HCT116 (cell line): ENCODE results near the gene RNF212B. TPM values are rescaled to one million over a fixed set of nuclear protein-coding genes. Genes with fewer than 3 reads are reported as not detected.

Experiments
- ATAC-seq: fragments of 200-7000 bp; cut with Tn5 transposase; 2 replicates; pipeline ENCODE4 v1.9.1; 2020; ENCODE audit warnings: mild to moderate bottlenecking, moderate library complexity
- BruUV-seq: library from RNA; stranded (reverse); fragments of 400-500 nt; replicated peaks from 2 replicates; lab custom pipeline; 2021; lab: Mats Ljungman, UMichigan
- CTCF ChIA-PET: fragments of 300-600 bp; sonication (Branson Sonifier 250); formaldehyde crosslinking; loops from one replicate; lab custom pipeline; 2021; ENCODE audit warnings: antibody characterized with exemption; lab: Charles Lee
- POLR2A ChIA-PET: fragments of 300-600, 350-600 bp; sonication (Branson Sonifier 250); formaldehyde crosslinking; loops from one replicate; lab custom pipeline; 2021; ENCODE audit warnings: antibody characterized with exemption; lab: Charles Lee
- RAD21 ChIA-PET, 2 experiments: fragments of 300-600 bp; sonication (Branson Sonifier 250); formaldehyde crosslinking; loops; one replicate each; lab custom pipeline; 2023; ENCODE audit warnings: low total read pairs in 2 of 2; ENCODE audit not compliant: uncharacterized antibody in 2 of 2, unreplicated experiment in 2 of 2, low non-redundant PET in 1 of 2; lab: Charles Lee
- DNase-seq: peaks from one replicate; pipeline ENCODE4 v3.0.0-alpha.2; 2010; ENCODE audit warnings: low read depth, low spot score
- H2AFZ ChIP-seq: fragments of 200-600 bp; shearing (Covaris generic), sonication (generic); 2 replicates; pipeline ENCODE4 v1.6.1; 2017; ENCODE audit warnings: low read depth, mixed run types, mixed read lengths, antibody characterized with exemption, low read length; ENCODE audit not compliant: poor library complexity, severe bottlenecking
- H3K27ac ChIP-seq: 2 replicates; pipeline ENCODE4 v1.5.1; 2012; ENCODE audit warnings: low read depth, low read length
- H3K27me3 ChIP-seq: fragments of 200-600 bp; sonication (generic); 2 replicates; pipeline ENCODE4 v1.6.1; 2016; ENCODE audit warnings: mixed run types, low read length, mixed read lengths; ENCODE audit not compliant: insufficient read depth
- H3K36me3 ChIP-seq, 2 experiments: fragments of 200-500 bp in 1 of 2; fragments of 200-600 bp in 1 of 2; sonication (Bioruptor generic) in 1 of 2; sonication (generic) in 1 of 2; 2 replicates each; pipeline versions ENCODE4 v1.5.1 to v1.6.1; 2014 to 2016; ENCODE audit warnings: low read length in 2 of 2, inconsistent platforms in 1 of 2, mixed read lengths in 1 of 2, mixed run types in 1 of 2; ENCODE audit not compliant: insufficient read depth in 2 of 2, control insufficient read depth in 1 of 2
- H3K4me1 ChIP-seq, 2 experiments: fragments of 200-600 bp in 1 of 2; sonication (generic) in 1 of 2; 2 replicates each; pipeline versions ENCODE4 v1.5.1 to v1.6.1; 2012 to 2017; ENCODE audit warnings: low read length in 2 of 2, inconsistent platforms in 1 of 2, mild to moderate bottlenecking in 1 of 2, mixed read lengths in 1 of 2, mixed run types in 1 of 2, moderate library complexity in 1 of 2; ENCODE audit not compliant: insufficient read depth in 2 of 2, control insufficient read depth in 1 of 2
- H3K4me2 ChIP-seq: fragments of 200-600 bp; sonication (generic); 2 replicates; pipeline ENCODE4 v1.6.1; 2017; ENCODE audit warnings: mixed run types, low read length, mixed read lengths
- H3K4me3 ChIP-seq, 2 experiments: fragments of 200-600 bp in 1 of 2; sonication (generic) in 1 of 2; replicated peaks in 1 of 2; 2 replicates each; pipeline ENCODE4 v1.5.1; 2011 to 2016; ENCODE audit warnings: low read length in 2 of 2, control low read depth in 1 of 2, low read depth in 1 of 2, mild to moderate bottlenecking in 1 of 2, mixed read lengths in 1 of 2, mixed run types in 1 of 2
- H3K79me2 ChIP-seq: fragments of 200-600 bp; sonication (generic); 2 replicates; pipeline ENCODE4 v1.6.1; 2017; ENCODE audit warnings: mild to moderate bottlenecking, mixed run types, low read length, moderate library complexity, mixed read lengths; ENCODE audit not compliant: insufficient read depth
- H3K9ac ChIP-seq: fragments of 200-600 bp; sonication (generic); 2 replicates; pipeline ENCODE4 v1.6.1; 2016; ENCODE audit warnings: low read length, mixed read lengths
- H3K9me2 ChIP-seq: fragments of 200-600 bp; sonication (generic), shearing (Covaris generic); 2 replicates; pipeline ENCODE4 v1.6.1; 2017; ENCODE audit warnings: mixed run types, mild to moderate bottlenecking, moderate library complexity; ENCODE audit not compliant: insufficient read depth
- H3K9me3 ChIP-seq, 2 experiments: fragments of 200-500 bp in 1 of 2; fragments of 200-600 bp in 1 of 2; sonication (Bioruptor generic) in 1 of 2; sonication (generic) in 1 of 2; 2 replicates each; pipeline ENCODE4 v1.6.1; 2014 to 2017; ENCODE audit warnings: low read length in 2 of 2, mixed read lengths in 2 of 2, inconsistent platforms in 1 of 2, low read depth in 1 of 2, mild to moderate bottlenecking in 1 of 2, mixed run types in 1 of 2, moderate library complexity in 1 of 2; ENCODE audit not compliant: control insufficient read depth in 1 of 2, insufficient read depth in 1 of 2
- H4K20me1 ChIP-seq: fragments of 200-600 bp; sonication (generic), shearing (Covaris generic); 2 replicates; pipeline ENCODE4 v1.6.1; 2017; ENCODE audit warnings: mixed run types, mild to moderate bottlenecking, moderate library complexity; ENCODE audit not compliant: insufficient read depth
- ATF3 ChIP-seq: IDR thresholded peaks from 2 replicates; pipeline ENCODE4 v1.6.1; 2012
- CEBPB ChIP-seq: IDR thresholded peaks from 2 replicates; pipeline ENCODE4 v1.6.1; 2012; ENCODE audit warnings: low read depth
- CTCF ChIP-seq, 3 experiments: fragments of 200-600 bp in 1 of 3; sonication (generic) in 1 of 3; IDR thresholded peaks in 2 of 3; conservative IDR thresholded peaks in 1 of 3; 2 replicates each; pipeline ENCODE4 v1.5.1; 2012 to 2017; ENCODE audit warnings: low read depth in 2 of 3, low read length in 2 of 3, antibody characterized with exemption in 1 of 3, borderline replicate concordance in 1 of 3, control low read depth in 1 of 3, mild to moderate bottlenecking in 1 of 3, mixed read lengths in 1 of 3, mixed run types in 1 of 3, moderate library complexity in 1 of 3; ENCODE audit not compliant: insufficient read depth in 1 of 3
- ELF1 ChIP-seq: IDR thresholded peaks from 2 replicates; pipeline ENCODE4 v1.6.1; 2012; ENCODE audit warnings: low read depth, borderline replicate concordance
- MAX ChIP-seq: IDR thresholded peaks from 2 replicates; pipeline ENCODE4 v1.6.1; 2012
- POLR2AphosphoS5 ChIP-seq: IDR thresholded peaks from 2 replicates; pipeline ENCODE4 v1.6.1; 2011; ENCODE audit warnings: mild to moderate bottlenecking, low read depth, low read length, moderate library complexity
- SRF ChIP-seq: IDR thresholded peaks from 2 replicates; pipeline ENCODE4 v1.6.1; 2012; ENCODE audit warnings: low read depth
- YY1 ChIP-seq: IDR thresholded peaks from 2 replicates; pipeline ENCODE4 v1.6.1; 2011; ENCODE audit warnings: low read length, low read depth, moderate library complexity, mild to moderate bottlenecking; ENCODE audit not compliant: insufficient replicate concordance; ENCODE audit errors: extremely low read depth
- intact Hi-C: fragments of 100-400 bp; cut with micrococcal nuclease; formaldehyde crosslinking; loops from 2 replicates; pipeline ENCODE4 v1.10.0; 2022
- total RNA-seq: library from RNA; stranded (reverse); gene quantifications from one replicate; pipeline ENCODE4 v1.2.1, GENCODE V29; 2021; ENCODE audit not compliant: unreplicated experiment

RNF212B gene
- total RNA-seq, 1 experiment from 2014 or later = not detected

- H3K4me3 ChIP-seq = no peak overlapping the region
- no peak overlapping the region for H3K4me2 ChIP-seq
- ATAC-seq (no peak), DNase-seq (no peak)
- RAD21 ChIA-PET = no interaction called here
- no peak overlapping the region for H3K27ac ChIP-seq
- no peaks in the 10 kb centered on the region for H3K9me2 ChIP-seq
- no peak overlapping the region for H3K9ac ChIP-seq
- no peaks in the 10 kb centered on the region; a peak in 1 of 4 replicates for H3K9me3 ChIP-seq
- no TSS peak for BruUV-seq
- H3K4me1 ChIP-seq = no peaks in the 10 kb centered on the region
- no peaks in the 10 kb centered on the region for H3K36me3 ChIP-seq
- POLR2A ChIA-PET = no interaction called here
- no peaks in the 10 kb centered on the region for H3K27me3 ChIP-seq
- no peak for TF ChIP-seq ELF1
- TF ChIP-seq YY1 = no peak
- no peak for TF ChIP-seq SRF
- TF ChIP-seq ATF3 = no peak
- no peak for TF ChIP-seq CEBPB
- TF ChIP-seq POLR2AphosphoS5 = no peak
- no peak for TF ChIP-seq MAX
- H3K79me2 ChIP-seq = no peaks in the 10 kb centered on the region
- CTCF ChIA-PET = no interaction called here
- no peaks in the 10 kb centered on the region for H4K20me1 ChIP-seq
- no peak overlapping the region for H2AFZ ChIP-seq
- intact Hi-C loops = no loop called here
These were observed 22.3 kb upstream of the RNF212B start for GRCh38 chr14:23215421-23215820.

- Histone ChIP-seq H3K27me3 (no peaks in the 10 kb centered on the region), H3K9me2 (no peaks in the 10 kb centered on the region), H3K4me1 (no peaks in the 10 kb centered on the region), H3K9me3 (no peaks in the 10 kb centered on the region; a peak in 1 of 4 replicates), H3K79me2 (no peaks in the 10 kb centered on the region), H3K27ac (no peak overlapping the region), H3K36me3 (no peaks in the 10 kb centered on the region), H2AFZ (no peak overlapping the region), H3K4me3 (no peak overlapping the region), H3K4me2 (no peak overlapping the region), H3K9ac (no peak overlapping the region), H4K20me1 (no peaks in the 10 kb centered on the region)
- ATAC-seq (no peak), DNase-seq (no peak)
- RAD21 ChIA-PET = no interaction called here
- 0 out of 6 replicates have a peak, but pooled peaks of 1 of the 3 experiments have one; percentile 3 for TF ChIP-seq CTCF (IDR thresholded peaks at IDR 0.05 in 2 of 3, conservative IDR thresholded peaks at IDR 0.05 in 1 of 3; ENCODE audit: borderline replicate concordance in 1 of 3, insufficient read depth in 1 of 3, low read depth in 2 of 3, low read length in 2 of 3)
- TF ChIP-seq CEBPB = no peak
- CTCF ChIA-PET = no interaction called here
- no TSS peak for BruUV-seq
- intact Hi-C loops = no loop called here
- POLR2A ChIA-PET = no interaction called here
These were observed 20.4 kb upstream of the RNF212B start for GRCh38 chr14:23217032-23218020.
